Renal cortex interstitium (tissue), 11 donors: ENCODE results near the gene COX15. TPM values are rescaled to one million over a fixed set of nuclear protein-coding genes. Genes with fewer than 3 reads are reported as not detected.

Experiments
- DNase-seq, 11 donors: peaks; one replicate each; pipeline ENCODE4 v3.0.0-alpha.2; 2013; ENCODE audit warnings: low read depth in 9 of 11, low spot score in 4 of 11; ENCODE audit errors: extremely low read depth in 1 of 11
- polyA plus RNA-seq, 3 donors: library from polyadenylated mRNA; unstranded; fragments of 120-200 nt; gene quantifications; one replicate each; pipeline ENCODE4 v1.2.1, GENCODE V29; 2013; ENCODE audit not compliant: insufficient read length in 3 of 3

Gene COX15
- polyA plus RNA-seq, 3 donors: 46.3 to 62.1 (median 56.0) TPM

- DNase-seq: no peak
These were observed 36.2 kb downstream of the COX15 start for GRCh38 chr10:99695761-99696160.

GRCh38 chr10:99693933-99694583 is 37.9 kb downstream of the COX15 start:
- no peak for DNase-seq

- DNase-seq: no peak
These were observed 42.5 kb downstream of the COX15 start for GRCh38 chr10:99689461-99689860.

DNA sequence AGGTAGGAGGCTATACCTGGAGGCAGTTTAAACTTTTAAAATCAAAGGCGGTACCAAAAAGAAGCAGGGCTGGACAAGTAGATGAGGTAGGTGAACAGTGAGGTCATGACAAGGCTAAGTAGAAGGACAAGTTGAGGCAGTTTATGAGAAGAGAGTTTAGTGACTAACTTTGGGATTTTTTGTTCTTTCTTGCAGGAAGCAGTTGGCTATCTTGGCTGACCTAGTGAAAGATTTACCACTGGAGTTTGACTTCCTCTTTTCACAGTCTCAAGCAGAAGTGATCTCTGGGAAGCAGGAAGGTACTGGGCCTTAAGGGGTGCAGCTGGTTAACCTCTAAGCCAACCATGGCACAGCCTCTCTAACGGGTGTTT is 46.3 kb downstream of the COX15 start:
- peak in 1 of 11 donors; percentile 18 for DNase-seq

GRCh38 chr10:99682752-99683151 is 49.2 kb downstream of the COX15 start:
- no peak for DNase-seq

Other genes starting within 250 kb of the COX15 start
- gene NKX2-3, start 199.2 kb downstream of the COX15 start, polyA plus RNA-seq: under 1 TPM in 1 of 3 donors, not detected in 2; 0.08 TPM
- gene SLC25A28, start 111.7 kb downstream of the COX15 start, polyA plus RNA-seq: 10 to 100 TPM; 36.6 to 50.8 (median 38.2) TPM
- gene ENTPD7, start 72.6 kb downstream of the COX15 start, polyA plus RNA-seq: 10 to 100 TPM; 19.5 to 20.8 (median 20.5) TPM
- 10 to 100 TPM; 22.1 to 26.5 (median 26.4) TPM for gene CUTC, start 107 bp upstream of the COX15 start, polyA plus RNA-seq
- 10 to 100 TPM; 10.3 to 11.0 (median 10.3) TPM for gene ABCC2, start 50.5 kb upstream of the COX15 start, polyA plus RNA-seq